GM18867 (cell line): ENCODE measurements around the gene RPS28.
A peak's percentile ranks its signal among the peaks of the same experiment; 100 is the strongest.
"Not testable (repeated sequence)": the region's sequence is repeated elsewhere in the genome, so short reads cannot be mapped to it uniquely, and the experiment has no call there.

Experiments used
- ATAC-seq: cut with Tn5 transposase; IDR thresholded peaks from one replicate; pipeline ENCODE4 v1.9.1; 2021; ENCODE audit warnings: mild to moderate bottlenecking, moderate library complexity; ENCODE audit not compliant: unreplicated experiment

The RPS28 gene

GRCh38 chr19:8321067-8321985 lies at the start of gene RPS28, which contains the start of gene NDUFA7:
Gene RPS28 (plus strand): TSS chr19:8321496. CDS start chr19:8321531, 35 bp downstream.
Gene NDUFA7 (minus strand): TSS chr19:8321375. CDS start chr19:8321358, 17 bp downstream.
- peak; percentile 87 for ATAC-seq

- not testable (repeated sequence) for ATAC-seq
Measured at GRCh38 chr19:8276508-8276907, 44.8 kb upstream of the RPS28 start.

DNA sequence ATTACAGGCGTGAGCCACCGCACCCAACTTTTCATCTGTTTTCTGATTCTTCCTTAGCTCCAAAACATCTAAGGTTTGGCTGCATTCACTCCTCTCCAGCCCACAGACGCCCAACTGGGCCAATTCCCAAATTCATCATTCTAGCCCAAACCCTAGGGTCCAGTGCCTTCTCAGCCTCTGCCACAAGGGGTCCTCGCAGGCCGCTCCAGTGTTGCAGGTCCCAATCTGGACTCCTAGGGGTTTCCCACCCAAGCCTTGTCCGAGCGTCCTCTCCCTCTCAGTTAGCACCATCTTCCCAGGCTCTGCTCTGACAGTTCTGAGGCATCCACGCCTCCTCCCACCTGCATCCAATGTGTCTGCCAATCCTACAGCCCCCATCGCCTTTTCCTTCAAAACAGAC lies 30.0 kb upstream of the RPS28 start:
- not testable (repeated sequence) for ATAC-seq

- ATAC-seq = no peak
Measured at GRCh38 chr19:8302357-8302691, 19.0 kb upstream of the RPS28 start.

DNA sequence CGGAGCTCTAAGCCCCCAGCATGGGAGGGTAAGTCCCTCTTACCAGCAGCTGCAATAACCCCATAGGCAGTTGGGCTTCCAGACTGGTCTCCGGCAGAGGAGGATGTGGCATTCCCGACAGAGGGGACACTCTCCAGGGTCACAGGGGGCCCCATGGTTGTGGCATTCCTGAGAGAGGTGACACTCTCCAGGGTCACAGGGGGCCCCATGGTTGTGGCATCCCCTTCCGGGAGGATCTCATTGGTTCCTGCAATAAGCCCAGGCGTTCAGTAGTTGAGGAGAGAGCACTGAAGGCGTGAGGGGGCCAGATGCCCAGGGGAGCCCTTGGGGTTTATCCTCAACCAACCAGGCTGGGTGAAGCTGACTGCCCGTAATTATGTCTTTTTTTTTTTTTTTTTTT lies 18.6 kb upstream of the RPS28 start:
- no peak for ATAC-seq

GRCh38 chr19:8304841-8305621 lies 16.3 kb upstream of the RPS28 start:
- ATAC-seq = no peak

DNA sequence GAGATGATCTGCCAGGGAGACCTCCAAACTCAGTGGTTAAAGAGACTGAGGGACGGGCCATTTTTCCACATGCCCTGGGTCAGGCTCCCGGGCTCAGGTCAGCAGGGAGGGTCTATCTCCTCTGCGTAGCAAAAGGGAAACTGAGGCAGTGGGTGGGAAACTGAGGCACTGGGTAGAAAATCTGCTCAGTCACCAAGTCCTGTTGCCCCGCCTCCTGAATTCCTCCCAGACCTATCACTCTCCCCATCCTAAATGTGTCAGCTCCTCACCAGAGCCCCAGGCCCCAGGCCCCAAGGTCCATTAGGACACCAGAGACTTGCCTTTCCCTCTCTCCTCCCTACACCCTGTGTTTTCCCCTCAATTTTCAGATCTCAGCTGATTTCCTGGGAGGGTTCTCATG lies 15.5 kb upstream of the RPS28 start:
- ATAC-seq = no peak

GRCh38 chr19:8306235-8307054 lies 14.9 kb upstream of the RPS28 start:
- no peak for ATAC-seq

DNA sequence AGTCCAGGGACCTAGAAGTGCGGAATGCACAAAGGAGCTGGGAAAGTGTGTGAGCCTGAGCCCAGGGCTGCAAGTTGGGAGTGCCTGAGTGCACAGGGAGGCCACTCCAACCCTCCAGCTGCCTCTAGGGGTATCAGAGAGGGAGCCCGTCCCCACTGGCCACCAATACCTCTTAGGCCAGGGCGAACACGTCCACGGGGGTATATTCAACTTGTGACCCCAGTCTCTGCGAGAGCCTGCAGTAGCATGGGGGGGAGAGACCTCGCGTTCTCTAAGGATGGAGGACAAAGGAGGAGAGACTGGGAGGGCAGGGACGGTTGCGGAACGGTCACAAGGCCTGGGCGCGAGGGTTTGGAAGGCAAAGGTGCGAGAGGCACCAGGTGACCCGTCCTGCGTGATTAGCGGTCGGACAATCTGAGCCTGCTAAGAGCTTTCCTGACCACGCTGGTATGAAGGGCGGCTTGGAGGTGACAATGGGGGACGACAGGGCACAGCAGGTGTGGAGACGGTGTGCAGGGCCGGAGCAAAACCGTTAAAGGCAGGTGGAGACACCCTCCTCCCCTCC lies 13.8 kb upstream of the RPS28 start:
- ATAC-seq = no peak

DNA sequence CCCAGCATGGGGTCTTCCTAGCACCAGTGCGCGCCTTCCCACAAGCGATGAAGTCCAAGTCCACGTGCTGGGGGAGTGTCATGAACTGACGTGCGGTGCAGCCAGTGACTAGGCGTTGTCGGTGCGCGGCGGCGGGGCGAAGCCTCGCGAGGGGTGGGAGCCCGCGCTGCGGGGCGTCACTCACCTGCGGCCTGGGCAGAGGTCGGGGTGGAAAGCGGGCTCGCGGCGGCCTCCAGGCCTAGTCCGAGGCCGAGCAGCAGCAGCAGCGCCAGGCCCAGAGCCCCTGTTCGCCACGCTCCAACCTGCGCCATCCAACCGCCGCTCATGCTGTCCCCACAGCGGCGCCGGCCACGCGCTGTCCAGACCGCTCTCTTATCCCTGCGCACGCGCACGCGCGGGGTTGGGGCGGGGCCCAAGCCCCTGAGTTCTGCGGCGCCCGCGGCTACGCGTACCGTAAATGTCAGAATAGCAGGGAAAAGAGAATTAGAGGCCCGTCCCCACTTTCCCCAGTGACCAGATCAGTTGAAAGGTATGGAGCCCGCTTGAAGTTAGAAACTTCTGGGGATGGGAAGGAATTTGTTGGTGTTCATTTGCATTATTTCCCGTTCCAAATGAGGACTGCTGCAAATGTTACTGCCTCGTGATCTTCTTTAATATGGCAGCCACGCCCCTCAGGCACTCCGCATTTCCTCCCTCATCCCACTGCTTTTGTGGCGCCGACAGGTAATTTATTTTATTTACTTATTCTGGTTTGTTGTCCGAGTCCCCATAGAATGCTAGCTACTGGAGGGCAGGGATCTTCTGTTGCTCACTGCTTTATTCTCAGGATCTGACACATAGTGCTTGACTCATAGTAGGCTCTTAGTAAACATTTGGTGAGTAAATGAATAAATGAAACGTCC lies 13.1 kb upstream of the RPS28 start, which contains the start of gene CD320:
CD320 (minus strand) TSS at position 394 of the 902 bp plus-strand sequence; CDS start at position 326, 68 bp downstream.
- ATAC-seq = peak; percentile 82

DNA sequence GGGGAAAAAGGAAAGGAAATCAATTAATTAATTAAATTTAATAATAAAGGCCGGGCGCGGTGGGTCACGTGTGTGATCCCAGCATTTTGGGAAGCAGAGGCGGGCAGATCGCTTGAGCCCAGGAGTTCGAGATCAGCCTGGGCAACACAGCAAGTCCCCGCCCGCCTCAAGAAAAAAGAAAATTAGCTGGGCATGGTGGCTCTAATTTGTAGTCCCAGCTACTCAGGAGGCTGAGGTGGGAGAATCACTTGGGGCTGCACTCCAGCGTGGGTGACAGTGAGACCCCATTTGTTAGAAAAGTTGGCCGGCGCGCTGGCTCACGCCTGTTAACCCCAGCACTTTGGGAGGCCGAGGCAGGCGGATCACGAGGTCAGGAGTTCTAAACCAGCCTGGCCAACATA lies 12.4 kb upstream of the RPS28 start:
- no peak for ATAC-seq

DNA sequence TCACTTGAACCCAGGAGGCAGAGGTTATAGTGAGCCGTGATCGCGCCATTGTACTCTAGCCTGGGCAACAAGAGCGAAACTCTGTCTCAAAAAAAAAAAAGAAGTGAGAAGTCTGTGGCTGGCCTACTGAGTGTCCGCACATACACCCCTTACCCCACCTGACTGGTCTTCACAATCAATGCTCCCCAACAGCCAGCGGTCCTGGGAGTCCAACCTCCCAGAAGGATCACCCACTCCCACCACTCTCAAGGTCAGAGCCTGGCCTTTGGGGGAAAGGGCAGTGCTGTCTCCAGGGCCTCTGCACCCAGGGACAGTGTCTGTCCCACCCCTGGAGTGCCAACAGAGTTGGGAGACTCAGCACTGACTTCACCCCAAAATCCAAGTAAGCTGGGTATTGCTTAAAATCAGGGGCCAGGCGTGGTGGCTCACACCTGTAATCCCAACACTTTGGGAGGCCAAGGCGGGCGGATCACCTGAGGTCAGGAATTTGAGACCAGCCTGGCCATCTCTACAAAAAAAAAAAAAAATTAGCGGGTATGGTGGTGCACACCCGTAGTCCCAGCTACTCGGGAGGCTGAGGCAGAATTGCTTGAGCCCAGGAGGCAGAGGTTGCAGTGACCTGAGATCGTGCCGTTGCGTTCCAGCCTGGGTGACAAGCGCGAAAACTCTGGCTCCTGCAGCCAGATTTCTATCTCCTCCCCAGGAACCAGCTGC lies 10.8 kb upstream of the RPS28 start:
- ATAC-seq = no peak

DNA sequence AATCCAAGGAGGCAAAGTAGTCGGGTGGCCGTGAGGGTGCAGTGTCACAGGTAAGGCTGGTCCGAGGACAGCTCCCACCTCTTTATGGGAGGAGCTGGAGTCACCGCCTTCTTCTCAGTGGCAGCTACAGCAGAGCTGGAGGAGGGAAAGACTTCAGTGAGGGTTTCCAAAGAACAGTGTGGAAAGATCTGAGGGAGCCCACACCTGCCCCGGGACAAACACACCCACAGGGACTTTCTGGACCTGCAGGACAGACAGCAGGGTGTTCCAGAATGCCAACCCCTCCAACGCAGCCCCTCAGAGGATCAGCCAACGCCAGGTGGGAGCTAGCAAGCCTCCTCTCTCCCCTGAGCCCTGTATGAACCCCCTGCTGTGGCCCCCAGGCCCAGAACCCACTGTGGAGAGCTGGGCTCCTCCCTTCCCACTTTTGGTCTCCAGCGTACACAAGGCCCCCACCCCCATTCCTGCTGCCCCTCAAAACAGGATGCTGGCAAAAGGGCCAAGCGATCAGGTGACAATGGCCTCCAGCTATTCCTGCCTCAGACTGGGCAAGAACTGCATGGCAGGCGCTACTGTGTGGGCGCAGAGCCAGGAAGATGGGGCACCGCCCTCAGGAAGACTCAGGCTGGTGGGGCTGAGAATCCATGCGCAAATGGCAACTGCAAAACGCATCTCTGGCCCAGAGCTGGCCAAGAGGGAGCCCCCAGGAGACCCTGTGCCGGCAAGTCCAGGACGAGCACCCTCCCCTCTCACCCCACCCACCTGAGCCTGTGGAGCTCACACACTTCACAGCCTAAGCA lies 9.6 kb upstream of the RPS28 start:
- ATAC-seq = no peak

- ATAC-seq = not testable (repeated sequence)
Measured at GRCh38 chr19:8314981-8315640, 6.2 kb upstream of the RPS28 start.

- no peak for ATAC-seq
Measured at GRCh38 chr19:8316351-8317125, 4.8 kb upstream of the RPS28 start.

- not testable (repeated sequence) for ATAC-seq
Measured at GRCh38 chr19:8318835-8319234, 2.5 kb upstream of the RPS28 start.
